ENCODE results near the gene SFXN2. TPM values are rescaled to one million over a fixed set of nuclear protein-coding genes. Genes with fewer than 3 reads are reported as not detected.

SFXN2 gene
- total RNA-seq, 1 donor from 2014 or later, result 9.1 TPM

DNA sequence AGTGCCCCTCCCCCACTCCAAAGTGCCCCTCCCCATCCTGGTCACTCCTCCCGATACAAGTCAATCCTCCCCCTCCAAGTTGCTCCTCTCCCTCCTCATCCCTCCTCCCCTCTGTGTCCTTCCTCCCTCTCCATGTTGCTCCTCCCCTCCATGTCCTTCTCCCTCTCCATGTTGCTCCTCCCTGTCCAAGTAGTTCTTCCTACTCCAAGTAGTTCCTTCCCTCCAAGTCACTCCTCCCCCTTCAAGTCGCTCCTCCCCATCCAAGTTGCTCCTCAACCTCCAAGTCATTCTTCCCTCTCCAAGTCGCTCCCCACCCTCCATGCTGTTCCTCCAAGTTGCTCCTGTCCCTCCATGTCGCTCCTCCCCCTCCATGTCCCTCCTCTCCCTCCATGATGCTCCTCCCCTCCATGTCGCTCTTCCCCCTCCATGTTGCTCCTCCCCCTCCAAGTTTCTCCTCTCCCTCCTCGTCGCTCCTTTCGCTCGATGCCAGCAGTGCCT lies 20.7 kb downstream of the SFXN2 start:
- TF ChIP-seq, protein P1, sequence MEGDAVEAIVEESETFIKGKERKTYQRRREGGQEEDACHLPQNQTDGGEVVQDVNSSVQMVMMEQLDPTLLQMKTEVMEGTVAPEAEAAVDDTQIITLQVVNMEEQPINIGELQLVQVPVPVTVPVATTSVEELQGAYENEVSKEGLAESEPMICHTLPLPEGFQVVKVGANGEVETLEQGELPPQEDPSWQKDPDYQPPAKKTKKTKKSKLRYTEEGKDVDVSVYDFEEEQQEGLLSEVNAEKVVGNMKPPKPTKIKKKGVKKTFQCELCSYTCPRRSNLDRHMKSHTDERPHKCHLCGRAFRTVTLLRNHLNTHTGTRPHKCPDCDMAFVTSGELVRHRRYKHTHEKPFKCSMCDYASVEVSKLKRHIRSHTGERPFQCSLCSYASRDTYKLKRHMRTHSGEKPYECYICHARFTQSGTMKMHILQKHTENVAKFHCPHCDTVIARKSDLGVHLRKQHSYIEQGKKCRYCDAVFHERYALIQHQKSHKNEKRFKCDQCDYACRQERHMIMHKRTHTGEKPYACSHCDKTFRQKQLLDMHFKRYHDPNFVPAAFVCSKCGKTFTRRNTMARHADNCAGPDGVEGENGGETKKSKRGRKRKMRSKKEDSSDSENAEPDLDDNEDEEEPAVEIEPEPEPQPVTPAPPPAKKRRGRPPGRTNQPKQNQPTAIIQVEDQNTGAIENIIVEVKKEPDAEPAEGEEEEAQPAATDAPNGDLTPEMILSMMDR (IDR thresholded peaks at IDR 0.05; ENCODE audit: insufficient read depth, low read depth, low read length), result no peak
- TF ChIP-seq EZH2 (IDR thresholded peaks at IDR 0.05; ENCODE audit: insufficient read depth, low read length), result no peak
- no peaks in the 10 kb centered on the region for H3K27me3 ChIP-seq (ENCODE audit: insufficient read depth, low read length)
- Mint-ChIP-seq H3K27me3 (ENCODE audit: low read depth, unreplicated experiment) (no peaks in the 10 kb centered on the region), H3K9me3 (ENCODE audit: unreplicated experiment) (no peaks in the 10 kb centered on the region), H3K27ac (ENCODE audit: unreplicated experiment) (no peak overlapping the region), H3K4me3 (ENCODE audit: unreplicated experiment) (no peak overlapping the region), H3K36me3 (ENCODE audit: low read depth, unreplicated experiment) (peaks cover 21% of the 10 kb centered on the region), H3K4me1 (ENCODE audit: low read depth, unreplicated experiment) (no peaks in the 10 kb centered on the region)
- DNase-seq (ENCODE audit: low read depth), result no peak
- no peaks in the 10 kb centered on the region for H4K20me1 ChIP-seq (ENCODE audit: insufficient read depth, low read length)
- no peak overlapping the region for H3K9ac ChIP-seq (ENCODE audit: low read length)
- H2AFZ ChIP-seq (ENCODE audit: low read depth, low read length), result no peak overlapping the region
- H3K9me3 ChIP-seq (ENCODE audit: insufficient read depth, low read depth, low read length), result no peaks in the 10 kb centered on the region
- no peak overlapping the region for H3K4me3 ChIP-seq (ENCODE audit: insufficient read depth, low read depth, low read length)
- no peak overlapping the region for H3K27ac ChIP-seq (ENCODE audit: low read depth, low read length)
- FAIRE-seq, result no peak
- no peaks in the 10 kb centered on the region for H3K4me1 ChIP-seq (ENCODE audit: insufficient read depth, low read length)
- H3K36me3 ChIP-seq (ENCODE audit: insufficient read depth, low read length), result peaks cover 8% of the 10 kb centered on the region
- no peaks in the 10 kb centered on the region for H3K79me2 ChIP-seq (ENCODE audit: insufficient read depth, low read length)
- H3K4me2 ChIP-seq (ENCODE audit: low read length), result no peak overlapping the region

DNA sequence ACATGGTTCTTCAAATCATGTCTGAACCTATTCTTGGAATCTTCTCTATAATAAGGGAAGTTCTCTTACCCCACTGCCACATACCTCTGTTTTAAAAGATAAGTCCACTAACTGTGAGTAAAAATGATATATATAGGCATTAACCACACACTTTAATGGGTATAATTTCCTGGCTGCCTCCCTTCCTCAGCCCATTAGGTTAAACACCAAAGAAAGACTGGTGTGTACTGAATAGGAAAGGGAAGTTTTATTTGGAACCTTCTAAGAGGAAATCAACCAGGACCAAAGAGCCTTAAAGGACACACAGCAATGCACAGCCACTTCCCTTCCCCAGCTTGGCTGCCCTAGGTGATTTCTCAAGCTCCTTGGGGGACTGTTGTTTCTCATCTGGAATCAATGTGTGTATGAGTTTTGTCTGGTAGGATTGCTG lies 24.3 kb downstream of the SFXN2 start:
- H4K20me1 ChIP-seq (ENCODE audit: insufficient read depth, low read length), result no peaks in the 10 kb centered on the region
- H3K36me3 ChIP-seq (ENCODE audit: insufficient read depth, low read length), result peaks cover 5% of the 10 kb centered on the region
- H2AFZ ChIP-seq (ENCODE audit: low read depth, low read length), result no peak overlapping the region
- no peak overlapping the region for H3K27ac ChIP-seq (ENCODE audit: low read depth, low read length)
- H3K4me3 Mint-ChIP-seq (ENCODE audit: unreplicated experiment), result no peak overlapping the region
- no peaks in the 10 kb centered on the region for H3K9me3 ChIP-seq (ENCODE audit: insufficient read depth, low read depth, low read length)
- H3K9me3 Mint-ChIP-seq (ENCODE audit: unreplicated experiment), result no peaks in the 10 kb centered on the region
- H3K4me1 Mint-ChIP-seq (ENCODE audit: low read depth, unreplicated experiment), result peaks cover 6% of the 10 kb centered on the region
- H3K79me2 ChIP-seq (ENCODE audit: insufficient read depth, low read length), result no peaks in the 10 kb centered on the region
- H3K27me3 ChIP-seq (ENCODE audit: insufficient read depth, low read length), result no peaks in the 10 kb centered on the region
- FAIRE-seq (no peak), DNase-seq (ENCODE audit: low read depth) (no peak)
- H3K9ac ChIP-seq (ENCODE audit: low read length), result no peak overlapping the region
- peaks cover 15% of the 10 kb centered on the region for H3K36me3 Mint-ChIP-seq (ENCODE audit: low read depth, unreplicated experiment)
- no peak overlapping the region for H3K4me2 ChIP-seq (ENCODE audit: low read length)
- TF ChIP-seq EZH2 (IDR thresholded peaks at IDR 0.05; ENCODE audit: insufficient read depth, low read length), result no peak
- TF ChIP-seq, protein P1 (IDR thresholded peaks at IDR 0.05; ENCODE audit: insufficient read depth, low read depth, low read length), result no peak
- H3K4me1 ChIP-seq (ENCODE audit: insufficient read depth, low read length), result peaks cover 2% of the 10 kb centered on the region
- no peak overlapping the region for H3K27ac Mint-ChIP-seq (ENCODE audit: unreplicated experiment)
- no peak overlapping the region for H3K4me3 ChIP-seq (ENCODE audit: insufficient read depth, low read depth, low read length)
- no peaks in the 10 kb centered on the region for H3K27me3 Mint-ChIP-seq (ENCODE audit: low read depth, unreplicated experiment)

DNA sequence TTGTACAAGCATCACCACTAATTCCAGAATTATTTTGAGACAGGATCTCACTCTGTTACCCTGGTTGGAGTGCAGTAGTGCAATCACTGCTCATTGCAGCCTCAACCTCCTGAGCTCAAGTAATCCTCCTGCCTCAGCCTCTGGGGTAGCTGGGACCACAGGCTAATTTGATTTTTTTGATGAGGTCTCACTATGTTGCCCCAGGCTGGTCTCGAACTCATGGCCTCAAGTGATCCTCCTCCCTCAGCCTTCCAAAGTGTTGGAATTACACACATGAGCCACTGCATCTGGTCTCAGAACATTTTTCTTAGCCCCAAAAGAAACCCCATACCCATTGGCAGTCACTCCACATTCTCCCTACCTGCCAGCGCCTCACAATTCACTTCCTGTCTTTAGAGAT lies 25.8 kb downstream of the SFXN2 start:
- peaks cover 5% of the 10 kb centered on the region for H3K36me3 ChIP-seq (ENCODE audit: insufficient read depth, low read length)
- H3K9me3 Mint-ChIP-seq (ENCODE audit: unreplicated experiment), result no peaks in the 10 kb centered on the region
- H3K27ac Mint-ChIP-seq (ENCODE audit: unreplicated experiment), result no peak overlapping the region
- H3K4me3 ChIP-seq (ENCODE audit: insufficient read depth, low read depth, low read length), result no peak overlapping the region
- H3K27me3 ChIP-seq (ENCODE audit: insufficient read depth, low read length), result no peaks in the 10 kb centered on the region
- no peak overlapping the region for H3K9ac ChIP-seq (ENCODE audit: low read length)
- peaks cover 7% of the 10 kb centered on the region for H3K4me1 Mint-ChIP-seq (ENCODE audit: low read depth, unreplicated experiment)
- no peak overlapping the region for H2AFZ ChIP-seq (ENCODE audit: low read depth, low read length)
- H3K36me3 Mint-ChIP-seq (ENCODE audit: low read depth, unreplicated experiment), result peaks cover 6% of the 10 kb centered on the region
- no peak overlapping the region for H3K27ac ChIP-seq (ENCODE audit: low read depth, low read length)
- no peak for DNase-seq (ENCODE audit: low read depth)
- no peak overlapping the region for H3K4me2 ChIP-seq (ENCODE audit: low read length)
- TF ChIP-seq, protein P1 (IDR thresholded peaks at IDR 0.05; ENCODE audit: insufficient read depth, low read depth, low read length), result no peak
- no peak for TF ChIP-seq EZH2 (IDR thresholded peaks at IDR 0.05; ENCODE audit: insufficient read depth, low read length)
- no peaks in the 10 kb centered on the region for H4K20me1 ChIP-seq (ENCODE audit: insufficient read depth, low read length)
- no peak for FAIRE-seq
- peak overlapping the region; percentile 16 for H3K4me3 Mint-ChIP-seq (ENCODE audit: unreplicated experiment)
- H3K79me2 ChIP-seq (ENCODE audit: insufficient read depth, low read length), result peaks cover 15% of the 10 kb centered on the region
- H3K4me1 ChIP-seq (ENCODE audit: insufficient read depth, low read length), result peaks cover 8% of the 10 kb centered on the region
- H3K27me3 Mint-ChIP-seq (ENCODE audit: low read depth, unreplicated experiment), result no peaks in the 10 kb centered on the region
- no peaks in the 10 kb centered on the region for H3K9me3 ChIP-seq (ENCODE audit: insufficient read depth, low read depth, low read length)
